HepG2 (cell line): ENCODE measurements around the gene KCNQ5. TPM values are rescaled to one million over a fixed set of nuclear protein-coding genes. Genes with fewer than 3 reads are reported as not detected.

Source experiments
- ADNP ChIP-seq: sonication (generic); formaldehyde crosslinking; IDR thresholded peaks from 2 replicates; pipeline ENCODE4 v1.4.0; 2020; ENCODE audit warnings: missing genetic modification reagents
- CEBPG ChIP-seq: IDR thresholded peaks from 2 replicates; pipeline ENCODE4 v1.6.1; 2016
- LRRFIP1 ChIP-seq: sonication (generic); formaldehyde crosslinking; conservative IDR thresholded peaks from 2 replicates; pipeline ENCODE4 v1.4.0; 2020; ENCODE audit warnings: missing genetic modification reagents
- MED1 ChIP-seq: sonication (generic); formaldehyde crosslinking; IDR thresholded peaks from 2 replicates; pipeline ENCODE4 v1.4.0; 2020; ENCODE audit warnings: missing genetic modification reagents
- ZNF574 ChIP-seq: sonication (generic); formaldehyde crosslinking; IDR thresholded peaks from 2 replicates; pipeline ENCODE4 v1.4.0; 2020; ENCODE audit warnings: missing genetic modification reagents
- ZNF891 ChIP-seq: sonication (generic); formaldehyde crosslinking; IDR thresholded peaks from 2 replicates; pipeline ENCODE4 v1.5.0; 2020; ENCODE audit warnings: mild to moderate bottlenecking, missing genetic modification reagents
- polyA plus RNA-seq, 8 experiments: library from polyadenylated mRNA; depleted of rRNA in 3 of 8; stranded (reverse) in 7 of 8; unstranded in 1 of 8; fragments of >200 nt; fragmentation: Illumina TruSeq in 4 of 8; extraction: Trizol in 4 of 8; gene quantifications; 2 replicates each; pipeline versions ENCODE4 v1.2.1 to v1.2.3, GENCODE V29; 2011 to 2016; ENCODE audit warnings: low read depth in 4 of 8, missing spikeins in 1 of 8, mixed read lengths in 1 of 8; ENCODE audit not compliant: insufficient read depth in 1 of 8
- total RNA-seq, 5 experiments: library from RNA; depleted of rRNA; stranded (reverse); fragments of >200 nt; fragmentation: Illumina TruSeq; extraction: Trizol; gene quantifications; 2 replicates each; pipeline ENCODE4 v1.2.3, GENCODE V29; 2016; ENCODE audit warnings: low read depth in 1 of 5
- TF ChIP-seq, protein P1 (sequence below): sonication (generic); formaldehyde crosslinking; IDR thresholded peaks from 2 replicates; pipeline ENCODE4 v1.5.0; 2020; ENCODE audit warnings: mild to moderate bottlenecking, missing genetic modification reagents
- TF ChIP-seq, protein P2 (sequence below): sonication (generic); formaldehyde crosslinking; IDR thresholded peaks from 2 replicates; pipeline ENCODE4 v1.4.0; 2020; ENCODE audit warnings: missing genetic modification reagents, mild to moderate bottlenecking, borderline replicate concordance
- TF ChIP-seq, protein P3 (sequence below): sonication (generic); formaldehyde crosslinking; IDR thresholded peaks from 2 replicates; pipeline ENCODE4 v1.8.1; 2023; ENCODE audit warnings: mild to moderate bottlenecking, inconsistent platforms, moderate library complexity, missing genetic modification reagents, borderline replicate concordance

Gene KCNQ5
- total and polyA plus RNA-seq, 2 of the 13 experiments (the other 11 are each of a cell fraction or from before 2014, with no cell fraction given): 0.04 TPM; not detected in 1

DNA sequence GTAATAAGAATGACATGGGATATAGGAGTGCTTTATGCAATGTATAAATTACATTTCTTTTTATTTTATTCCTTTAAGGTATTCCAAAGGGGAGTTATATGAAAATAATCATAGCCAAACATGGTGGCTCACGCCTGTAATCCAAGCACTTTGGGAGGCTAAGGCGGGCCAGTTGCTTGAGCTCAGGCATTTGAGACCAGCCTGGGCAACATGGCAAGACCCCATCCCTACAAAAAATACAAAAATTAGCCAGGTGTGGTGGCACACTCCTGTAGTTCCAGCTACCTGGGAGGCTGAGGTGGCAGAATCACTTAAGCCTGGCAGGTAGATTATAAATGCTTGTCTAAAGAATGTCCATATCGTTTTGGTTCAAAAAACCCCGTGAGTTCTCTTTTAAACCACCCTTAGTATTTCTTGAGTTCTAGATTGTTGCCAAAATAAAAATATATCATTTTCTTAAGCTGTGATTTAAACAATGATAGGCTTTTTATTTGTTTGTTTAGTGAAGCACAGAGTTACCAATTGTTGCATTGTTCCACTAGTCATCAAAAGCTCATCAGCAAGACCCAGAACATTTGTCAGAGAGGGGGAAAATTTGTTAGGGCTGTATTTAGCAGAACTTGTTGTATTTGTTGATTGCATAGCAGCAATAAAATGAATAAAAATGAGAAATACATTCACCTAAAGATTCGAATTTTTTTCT lies 457.2 kb downstream of the KCNQ5 start (continued):
- TF ChIP-seq, protein P1, sequence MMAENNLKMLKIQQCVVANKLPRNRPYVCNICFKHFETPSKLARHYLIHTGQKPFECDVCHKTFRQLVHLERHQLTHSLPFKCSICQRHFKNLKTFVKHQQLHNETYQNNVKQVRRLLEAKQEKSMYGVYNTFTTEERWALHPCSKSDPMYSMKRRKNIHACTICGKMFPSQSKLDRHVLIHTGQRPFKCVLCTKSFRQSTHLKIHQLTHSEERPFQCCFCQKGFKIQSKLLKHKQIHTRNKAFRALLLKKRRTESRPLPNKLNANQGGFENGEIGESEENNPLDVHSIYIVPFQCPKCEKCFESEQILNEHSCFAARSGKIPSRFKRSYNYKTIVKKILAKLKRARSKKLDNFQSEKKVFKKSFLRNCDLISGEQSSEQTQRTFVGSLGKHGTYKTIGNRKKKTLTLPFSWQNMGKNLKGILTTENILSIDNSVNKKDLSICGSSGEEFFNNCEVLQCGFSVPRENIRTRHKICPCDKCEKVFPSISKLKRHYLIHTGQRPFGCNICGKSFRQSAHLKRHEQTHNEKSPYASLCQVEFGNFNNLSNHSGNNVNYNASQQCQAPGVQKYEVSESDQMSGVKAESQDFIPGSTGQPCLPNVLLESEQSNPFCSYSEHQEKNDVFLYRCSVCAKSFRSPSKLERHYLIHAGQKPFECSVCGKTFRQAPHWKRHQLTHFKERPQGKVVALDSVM: no peak
- TF ChIP-seq MED1 (CRISPR knock-in tag) (no peak), LRRFIP1 (CRISPR knock-in tag) (no peak), ZNF574 (no peak), ADNP (CRISPR knock-in tag) (no peak), ZNF891 (CRISPR knock-in tag) (no peak), CEBPG (CRISPR knock-in tag) (no peak)
- TF ChIP-seq, protein P2, sequence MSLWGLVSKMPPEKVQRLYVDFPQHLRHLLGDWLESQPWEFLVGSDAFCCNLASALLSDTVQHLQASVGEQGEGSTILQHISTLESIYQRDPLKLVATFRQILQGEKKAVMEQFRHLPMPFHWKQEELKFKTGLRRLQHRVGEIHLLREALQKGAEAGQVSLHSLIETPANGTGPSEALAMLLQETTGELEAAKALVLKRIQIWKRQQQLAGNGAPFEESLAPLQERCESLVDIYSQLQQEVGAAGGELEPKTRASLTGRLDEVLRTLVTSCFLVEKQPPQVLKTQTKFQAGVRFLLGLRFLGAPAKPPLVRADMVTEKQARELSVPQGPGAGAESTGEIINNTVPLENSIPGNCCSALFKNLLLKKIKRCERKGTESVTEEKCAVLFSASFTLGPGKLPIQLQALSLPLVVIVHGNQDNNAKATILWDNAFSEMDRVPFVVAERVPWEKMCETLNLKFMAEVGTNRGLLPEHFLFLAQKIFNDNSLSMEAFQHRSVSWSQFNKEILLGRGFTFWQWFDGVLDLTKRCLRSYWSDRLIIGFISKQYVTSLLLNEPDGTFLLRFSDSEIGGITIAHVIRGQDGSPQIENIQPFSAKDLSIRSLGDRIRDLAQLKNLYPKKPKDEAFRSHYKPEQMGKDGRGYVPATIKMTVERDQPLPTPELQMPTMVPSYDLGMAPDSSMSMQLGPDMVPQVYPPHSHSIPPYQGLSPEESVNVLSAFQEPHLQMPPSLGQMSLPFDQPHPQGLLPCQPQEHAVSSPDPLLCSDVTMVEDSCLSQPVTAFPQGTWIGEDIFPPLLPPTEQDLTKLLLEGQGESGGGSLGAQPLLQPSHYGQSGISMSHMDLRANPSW (CRISPR knock-in tag): no peak
- TF ChIP-seq, protein P3, sequence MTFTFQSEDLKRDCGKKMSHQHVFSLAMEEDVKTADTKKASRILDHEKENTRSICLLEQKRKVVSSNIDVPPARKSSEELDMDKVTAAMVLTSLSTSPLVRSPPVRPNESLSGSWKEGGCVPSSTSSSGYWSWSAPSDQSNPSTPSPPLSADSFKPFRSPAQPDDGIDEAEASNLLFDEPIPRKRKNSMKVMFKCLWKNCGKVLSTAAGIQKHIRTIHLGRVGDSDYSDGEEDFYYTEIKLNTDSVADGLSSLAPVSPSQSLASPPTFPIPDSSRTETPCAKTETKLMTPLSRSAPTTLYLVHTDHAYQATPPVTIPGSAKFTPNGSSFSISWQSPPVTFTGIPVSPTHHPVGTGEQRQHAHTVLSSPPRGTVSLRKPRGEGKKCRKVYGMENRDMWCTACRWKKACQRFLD: no peak
